MM.1S (cell line): Measurements from ENCODE around the gene AFF4.

Experiments
- DNase-seq: peaks from one replicate; pipeline ENCODE4 v3.0.0-alpha.2; 2015
- H2AFZ ChIP-seq: fragments of 300-600 bp; sonication (generic); 2 replicates; pipeline ENCODE4 v1.6.0; 2016; ENCODE audit warnings: antibody characterized with exemption, low read length
- H3F3A ChIP-seq: fragments of 300-600 bp; sonication (generic); 2 replicates; pipeline ENCODE4 v1.6.1; 2016; ENCODE audit warnings: mild to moderate bottlenecking, antibody characterized with exemption, low read length, moderate library complexity, mixed read lengths; ENCODE audit not compliant: insufficient read depth
- H3K27ac ChIP-seq: fragments of 300-600 bp; sonication (generic); 2 replicates; pipeline ENCODE4 v1.5.1; 2016; ENCODE audit warnings: mild to moderate bottlenecking, low read length
- H3K27me3 ChIP-seq: fragments of 300-600 bp; sonication (generic); replicated peaks from 2 replicates; pipeline ENCODE4 v1.6.0; 2016; ENCODE audit warnings: low read length; ENCODE audit not compliant: insufficient read depth
- H3K36me3 ChIP-seq: fragments of 300-600 bp; sonication (generic); replicated peaks from 2 replicates; pipeline ENCODE4 v1.6.1; 2016; ENCODE audit warnings: mild to moderate bottlenecking, low read length, mixed read lengths; ENCODE audit not compliant: insufficient read depth
- H3K4me1 ChIP-seq: fragments of 300-600 bp; sonication (generic); 2 replicates; pipeline ENCODE4 v1.6.1; 2016; ENCODE audit warnings: low read length, mixed read lengths
- H3K4me2 ChIP-seq: fragments of 300-600 bp; sonication (generic); 2 replicates; pipeline ENCODE4 v1.6.0; 2016; ENCODE audit warnings: low read depth, low read length
- H3K4me3 ChIP-seq: fragments of 300-600 bp; sonication (generic); 2 replicates; pipeline ENCODE4 v1.5.1; 2016; ENCODE audit warnings: low read length, mixed read lengths
- H3K79me2 ChIP-seq: fragments of 300-600 bp; sonication (generic); 2 replicates; pipeline ENCODE4 v1.6.1; 2016; ENCODE audit warnings: mixed run types, low read length, mixed read lengths
- H3K9ac ChIP-seq: fragments of 300-600 bp; sonication (generic); 2 replicates; pipeline ENCODE4 v1.6.1; 2016; ENCODE audit warnings: low read length, mixed read lengths
- H3K9me2 ChIP-seq: fragments of 300-600 bp; sonication (generic); replicated peaks from 2 replicates; pipeline ENCODE4 v1.6.1; 2016; ENCODE audit warnings: mild to moderate bottlenecking, low read length, mixed read lengths; ENCODE audit not compliant: insufficient read depth
- H3K9me3 ChIP-seq: fragments of 300-600 bp; sonication (generic); replicated peaks from 2 replicates; pipeline ENCODE4 v1.6.1; 2016; ENCODE audit warnings: mild to moderate bottlenecking, low read length, mixed read lengths; ENCODE audit not compliant: insufficient read depth
- H4K20me1 ChIP-seq: fragments of 300-600 bp; sonication (generic); 2 replicates; pipeline ENCODE4 v1.6.1; 2016; ENCODE audit warnings: mild to moderate bottlenecking, low read length, moderate library complexity, mixed read lengths; ENCODE audit not compliant: insufficient read depth
- CTCF ChIP-seq: fragments of 300-600 bp; sonication (generic); IDR thresholded peaks from 2 replicates; pipeline ENCODE4 v1.5.1; 2016; ENCODE audit warnings: antibody characterized with exemption, low read length, mixed read lengths
- EZH2 ChIP-seq: fragments of 300-600 bp; sonication (generic); optimal IDR thresholded peaks from 2 replicates; pipeline ENCODE3; 2017; ENCODE audit warnings: low read depth, mild to moderate bottlenecking, antibody characterized with exemption, low read length, mixed read lengths
- EZH2phosphoT487 ChIP-seq: fragments of 300-600 bp; sonication (generic); IDR thresholded peaks from 2 replicates; pipeline ENCODE4 v1.6.1; 2018; ENCODE audit warnings: antibody characterized with exemption, low read length

Gene AFF4

GRCh38 chr5:132896685-132897084, 66.7 kb downstream of the AFF4 start:
- Histone ChIP-seq H3K79me2 (0 out of 2 replicates have a peak, but pooled peaks cover 3% of the 10 kb centered on the region), H3K27me3 (no peaks in the 10 kb centered on the region), H3K4me1 (peaks cover 13% of the 10 kb centered on the region), H3K4me2 (peak overlapping the region; percentile 69), H4K20me1 (no peaks in the 10 kb centered on the region), H3K36me3 (peaks cover 7% of the 10 kb centered on the region; the same call in 1 of the 2 replicates), H3K9ac (peak overlapping the region; percentile 33; the same call in 1 of the 2 replicates), H3K9me3 (no peaks in the 10 kb centered on the region), H3K27ac (peak overlapping the region; percentile 51), H3K9me2 (no peaks in the 10 kb centered on the region), H3K4me3 (peak overlapping the region; percentile 37), H2AFZ (peak overlapping the region; percentile 18; the same call in 1 of the 2 replicates), H3F3A (peaks cover 9% of the 10 kb centered on the region; the same call in 1 of the 2 replicates)
- DNase-seq, result peak; percentile 87
- no peak for TF ChIP-seq EZH2phosphoT487
- no peak for TF ChIP-seq EZH2
- no peak for TF ChIP-seq CTCF

GRCh38 chr5:132895719-132896305, 67.6 kb downstream of the AFF4 start:
- Histone ChIP-seq H3K27me3 (no peaks in the 10 kb centered on the region), H3K4me2 (peak overlapping the region; percentile 69; the same call in 1 of the 2 replicates), H4K20me1 (no peaks in the 10 kb centered on the region), H3K27ac (peak overlapping the region; percentile 51; the same call in 1 of the 2 replicates), H2AFZ (no peak overlapping the region), H3K9me2 (no peaks in the 10 kb centered on the region), H3K9ac (no peak overlapping the region), H3K4me3 (no peak overlapping the region), H3K4me1 (peaks cover 13% of the 10 kb centered on the region), H3K36me3 (peaks cover 7% of the 10 kb centered on the region; the same call in 1 of the 2 replicates), H3F3A (peaks cover 9% of the 10 kb centered on the region; the same call in 1 of the 2 replicates), H3K9me3 (no peaks in the 10 kb centered on the region), H3K79me2 (0 out of 2 replicates have a peak, but pooled peaks cover 3% of the 10 kb centered on the region)
- no peak for DNase-seq
- TF ChIP-seq EZH2phosphoT487 (no peak), EZH2 (no peak), CTCF (no peak)

DNA sequence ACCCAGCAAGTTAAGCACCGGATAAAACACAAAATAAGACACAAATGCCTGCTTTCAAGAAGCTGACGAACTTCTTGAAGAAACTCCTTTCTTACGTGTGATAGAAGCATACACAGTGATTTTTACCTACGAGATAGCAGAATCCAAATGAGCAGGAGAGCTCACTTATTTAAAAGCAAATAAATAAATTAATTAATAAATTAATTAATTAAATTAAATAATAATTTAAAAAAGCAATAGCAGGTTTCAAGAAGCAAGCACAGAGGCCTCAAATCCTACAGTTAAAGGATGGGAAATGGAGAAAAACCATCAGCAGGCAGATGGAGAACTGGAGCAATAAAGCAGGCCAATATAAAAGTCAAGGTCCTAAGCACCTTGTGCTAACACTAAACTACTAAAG, 72.6 kb downstream of the AFF4 start:
- H3K4me3 ChIP-seq, result no peak overlapping the region
- no peaks in the 10 kb centered on the region for H3K9me3 ChIP-seq
- TF ChIP-seq EZH2 (no peak), EZH2phosphoT487 (no peak), CTCF (no peak)
- no peaks in the 10 kb centered on the region for H3F3A ChIP-seq
- no peak overlapping the region for H3K4me2 ChIP-seq
- peaks cover under 1% of the 10 kb centered on the region; the same call in 1 of the 2 replicates for H3K4me1 ChIP-seq
- H3K27me3 ChIP-seq, result no peaks in the 10 kb centered on the region
- H3K36me3 ChIP-seq, result peaks cover 12% of the 10 kb centered on the region
- no peak overlapping the region for H3K27ac ChIP-seq
- H2AFZ ChIP-seq, result no peak overlapping the region
- 0 out of 2 replicates have a peak, but pooled peaks cover under 1% of the 10 kb centered on the region for H3K79me2 ChIP-seq
- H3K9ac ChIP-seq, result no peak overlapping the region
- no peaks in the 10 kb centered on the region for H4K20me1 ChIP-seq
- H3K9me2 ChIP-seq, result no peaks in the 10 kb centered on the region
- DNase-seq, result no peak
